ENCODE measurements around the gene MMP2. TPM values are rescaled to one million over a fixed set of nuclear protein-coding genes. Genes with fewer than 3 reads are reported as not detected.

Gene MMP2
- total RNA-seq, 4 donors from 2014 or later = 153 to 525 (median 245) TPM

- no peak for DNase-seq (ENCODE audit: low spot score in 2 of 2)
- WGBS, 2 donors = 82 to 90% methylated on average over 6 to 7 of the region's 7 CpGs
These were observed 10.5 kb upstream of the MMP2 start for GRCh38 chr16:55468352-55468990.

GRCh38 chr16:55469821-55470532 lies 9.0 kb upstream of the MMP2 start:
- no peak for DNase-seq (ENCODE audit: low spot score in 2 of 2)
- no peaks in the 10 kb centered on the region for H3K9me3 ChIP-seq
- peaks cover 0 to 29% (median 3%) of the 10 kb centered on the region in 4 donors for H3K4me1 ChIP-seq
- H3K27ac ChIP-seq = peak overlapping the region in 1 of 4 donors; percentile 69
- no peak overlapping the region for H3K4me3 ChIP-seq
- H3K27me3 ChIP-seq = no peaks in the 10 kb centered on the region
- no peaks in the 10 kb centered on the region for H3K36me3 ChIP-seq
- WGBS, 2 donors = 84 to 87% methylated on average over 9 of the region's 9 CpGs
- no peak for TF ChIP-seq EP300 (IDR thresholded peaks at IDR 0.05)
- TF ChIP-seq POLR2A (IDR thresholded peaks at IDR 0.05) = no peak
- TF ChIP-seq CTCF (IDR thresholded peaks at IDR 0.05) = no peak

More at GRCh38 chr16:55468352-55468990, 10.5 kb upstream of the MMP2 start:
- TF ChIP-seq EP300 (IDR thresholded peaks at IDR 0.05) (no peak), CTCF (IDR thresholded peaks at IDR 0.05) (no peak), POLR2A (IDR thresholded peaks at IDR 0.05) (no peak)
- H3K9me3 ChIP-seq = no peaks in the 10 kb centered on the region
- peaks cover 0 to 29% (median 3%) of the 10 kb centered on the region in 4 donors for H3K4me1 ChIP-seq
- no peak overlapping the region for H3K4me3 ChIP-seq
- H3K27me3 ChIP-seq = no peaks in the 10 kb centered on the region
- H3K36me3 ChIP-seq = no peaks in the 10 kb centered on the region
- H3K27ac ChIP-seq = no peak overlapping the region

DNA sequence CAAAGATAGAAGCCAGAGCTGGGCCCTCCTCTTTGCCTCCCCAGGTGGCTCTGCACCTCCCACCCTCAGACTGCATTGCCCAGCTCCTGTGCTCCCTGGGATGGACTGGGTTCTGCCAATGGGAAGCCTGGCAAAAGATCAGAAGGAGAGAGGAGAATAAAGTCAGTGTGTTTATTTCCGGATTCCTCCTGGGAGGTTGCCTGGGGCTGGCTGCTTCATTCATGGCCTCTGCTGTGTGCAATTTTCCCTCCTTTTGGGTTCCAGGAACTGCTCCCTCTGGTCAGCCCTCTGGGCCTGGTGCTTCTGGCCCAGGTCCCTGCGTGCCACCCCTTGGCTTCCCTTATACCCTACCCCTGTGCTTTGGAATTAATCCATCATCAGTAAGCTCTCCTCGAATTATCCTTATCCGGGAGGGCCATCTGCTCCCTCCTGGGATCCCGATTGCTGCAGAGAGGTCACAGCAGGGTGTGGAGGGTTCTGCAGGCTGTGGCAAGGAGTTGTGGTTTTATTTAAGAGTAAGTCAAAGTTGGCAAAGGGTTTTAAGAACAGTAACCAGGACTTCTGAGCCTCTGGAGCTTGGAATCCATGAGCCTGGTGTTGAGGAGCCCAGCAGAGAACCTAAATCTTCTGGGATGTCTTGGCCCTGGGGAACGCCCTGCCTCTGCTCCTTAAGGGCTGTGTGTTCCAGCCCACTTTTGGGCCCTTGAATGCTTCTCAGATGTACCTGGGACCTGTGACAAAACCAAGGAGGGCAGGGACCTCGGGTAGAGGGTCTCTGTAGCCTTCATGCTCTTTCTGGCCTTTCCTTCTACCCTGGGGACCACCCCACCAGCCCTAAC lies 8.2 kb upstream of the MMP2 start:
- H3K9me3 ChIP-seq = no peaks in the 10 kb centered on the region
- peak in 1 of 2 donors; percentile 44 for DNase-seq (ENCODE audit: low spot score in 2 of 2)
- peaks cover 0 to 26% (median 3%) of the 10 kb centered on the region in 4 donors for H3K4me1 ChIP-seq
- H3K36me3 ChIP-seq = no peaks in the 10 kb centered on the region
- WGBS, 2 donors = 56 to 69% methylated on average over 7 of the region's 7 CpGs
- H3K27ac ChIP-seq = peak overlapping the region in 2 of 4 donors; percentile 58 to 69
- H3K4me3 ChIP-seq = no peak overlapping the region
- no peaks in the 10 kb centered on the region for H3K27me3 ChIP-seq
- TF ChIP-seq POLR2A (IDR thresholded peaks at IDR 0.05) (no peak), CTCF (IDR thresholded peaks at IDR 0.05) (no peak), EP300 (IDR thresholded peaks at IDR 0.05) (no peak)

GRCh38 chr16:55471448-55472097 lies 7.4 kb upstream of the MMP2 start:
- 69 to 71% methylated on average over 4 of the region's 4 CpGs for WGBS, 2 donors
- peak overlapping the region in 1 of 4 donors; percentile 69 for H3K27ac ChIP-seq
- TF ChIP-seq CTCF (IDR thresholded peaks at IDR 0.05) (no peak), POLR2A (IDR thresholded peaks at IDR 0.05) (no peak)
- no peaks in the 10 kb centered on the region for H3K9me3 ChIP-seq
- no peaks in the 10 kb centered on the region for H3K27me3 ChIP-seq
- peaks cover 0 to 31% (median 3%) of the 10 kb centered on the region in 4 donors for H3K4me1 ChIP-seq
- DNase-seq (ENCODE audit: low spot score in 2 of 2) = no peak
- no peak overlapping the region for H3K4me3 ChIP-seq
- no peaks in the 10 kb centered on the region for H3K36me3 ChIP-seq
